Activated CD4-positive, alpha-beta T cell treated with anti-CD3 and anti-CD28 coated beads for 24 hours (primary cell): Measurements from ENCODE around the gene FAM180B.
"Not testable (repeated sequence)": the region's sequence is repeated elsewhere in the genome, so short reads cannot be mapped to it uniquely, and the experiment has no call there.

Source experiments
- DNase-seq, 2 donors: peaks; one replicate each; pipeline ENCODE4 v3.0.0-alpha.2; 2020; ENCODE audit warnings: low read depth in 2 of 2

Gene FAM180B

GRCh38 chr11:47586098-47586855 lies at the start of gene FAM180B:
Gene FAM180B (plus strand): TSS chr11:47586678. CDS start chr11:47586769, 91 bp downstream.
- no peak for DNase-seq

GRCh38 chr11:47536915-47537314 lies 49.6 kb upstream of the FAM180B start:
- no peak for DNase-seq

GRCh38 chr11:47538741-47539565 lies 47.5 kb upstream of the FAM180B start:
- no peak for DNase-seq

- no peak for DNase-seq
Observed at GRCh38 chr11:47539681-47540039, 46.8 kb upstream of the FAM180B start.

GRCh38 chr11:47541070-47541469 lies 45.4 kb upstream of the FAM180B start:
- no peak for DNase-seq

GRCh38 chr11:47545298-47545697 lies 41.2 kb upstream of the FAM180B start:
- DNase-seq: no peak

GRCh38 chr11:47546274-47546673 lies 40.2 kb upstream of the FAM180B start:
- not testable (repeated sequence) for DNase-seq

- no peak for DNase-seq
Observed at GRCh38 chr11:47550288-47551047, 36.0 kb upstream of the FAM180B start.

GRCh38 chr11:47551086-47551485 lies 35.4 kb upstream of the FAM180B start:
- DNase-seq: no peak

- peak in 1 of 2 donors; percentile 15 for DNase-seq
Observed at GRCh38 chr11:47552056-47552565, 34.4 kb upstream of the FAM180B start.

- DNase-seq: peak; percentile 85 to 89
Observed at GRCh38 chr11:47552566-47553405, 33.7 kb upstream of the FAM180B start, which contains the start of gene CELF1. Gene CELF1 (minus strand): TSS chr11:47553132. CDS start chr11:47499523, 53,609 bp downstream.

GRCh38 chr11:47553406-47553743 lies 33.1 kb upstream of the FAM180B start:
- DNase-seq: no peak

- DNase-seq: not testable (repeated sequence)
Observed at GRCh38 chr11:47557004-47557403, 29.5 kb upstream of the FAM180B start.

GRCh38 chr11:47558695-47559094 lies 27.8 kb upstream of the FAM180B start:
- DNase-seq: no peak

- no peak for DNase-seq
Observed at GRCh38 chr11:47560426-47560825, 26.1 kb upstream of the FAM180B start.

GRCh38 chr11:47562393-47562792 lies 24.1 kb upstream of the FAM180B start:
- DNase-seq: not testable (repeated sequence)

- not testable (repeated sequence) for DNase-seq
Observed at GRCh38 chr11:47564366-47564765, 22.1 kb upstream of the FAM180B start.

GRCh38 chr11:47564933-47565339 lies 21.5 kb upstream of the FAM180B start:
- no peak for DNase-seq

- DNase-seq: peak; percentile 46 to 50
Observed at GRCh38 chr11:47565340-47566148, 20.9 kb upstream of the FAM180B start, which contains the start of gene PTPMT1. Gene PTPMT1 (plus strand): TSS chr11:47565599. CDS start chr11:47565623, 24 bp downstream.

GRCh38 chr11:47566149-47566698 lies 20.3 kb upstream of the FAM180B start:
- no peak for DNase-seq
